Effector memory CD8-positive, alpha-beta T cell (primary cell): ENCODE results near the gene PUSL1.

Source experiments
- ATAC-seq: fragments of 150-1000 bp; cut with Tn5 transposase; replicated peaks from 2 replicates; pipeline ENCODE4 v1.10.0; 2021; ENCODE audit warnings: mild to moderate bottlenecking, moderate library complexity
- DNase-seq, 3 experiments: peaks; one replicate each; pipeline ENCODE4 v3.0.0; 2021
- H3K27ac Mint-ChIP-seq, 2 donors: one replicate each; pipeline ENCODE4 v1.8.0; 2022; ENCODE audit warnings: mild to moderate bottlenecking in 2 of 2, mixed read lengths in 2 of 2, moderate library complexity in 2 of 2
- H3K27me3 Mint-ChIP-seq, 2 donors: one replicate each; pipeline ENCODE4 v1.8.0; 2022; ENCODE audit warnings: mixed read lengths in 2 of 2
- H3K36me3 Mint-ChIP-seq: one replicate; pipeline ENCODE4 v1.8.0; 2022; ENCODE audit warnings: mild to moderate bottlenecking, moderate library complexity, mixed read lengths; ENCODE audit not compliant: insufficient read depth
- H3K4me1 Mint-ChIP-seq, 2 donors: one replicate each; pipeline ENCODE4 v1.8.0; 2022; ENCODE audit warnings: low read depth in 2 of 2, mixed read lengths in 2 of 2
- H3K4me3 Mint-ChIP-seq, 2 donors: one replicate each; pipeline ENCODE4 v1.8.0; 2022; ENCODE audit warnings: mild to moderate bottlenecking in 2 of 2, mixed read lengths in 2 of 2, moderate library complexity in 2 of 2
- H3K9me3 Mint-ChIP-seq, 2 donors: one replicate each; pipeline ENCODE4 v1.8.0; 2022; ENCODE audit warnings: mixed read lengths in 2 of 2

Gene PUSL1

DNA sequence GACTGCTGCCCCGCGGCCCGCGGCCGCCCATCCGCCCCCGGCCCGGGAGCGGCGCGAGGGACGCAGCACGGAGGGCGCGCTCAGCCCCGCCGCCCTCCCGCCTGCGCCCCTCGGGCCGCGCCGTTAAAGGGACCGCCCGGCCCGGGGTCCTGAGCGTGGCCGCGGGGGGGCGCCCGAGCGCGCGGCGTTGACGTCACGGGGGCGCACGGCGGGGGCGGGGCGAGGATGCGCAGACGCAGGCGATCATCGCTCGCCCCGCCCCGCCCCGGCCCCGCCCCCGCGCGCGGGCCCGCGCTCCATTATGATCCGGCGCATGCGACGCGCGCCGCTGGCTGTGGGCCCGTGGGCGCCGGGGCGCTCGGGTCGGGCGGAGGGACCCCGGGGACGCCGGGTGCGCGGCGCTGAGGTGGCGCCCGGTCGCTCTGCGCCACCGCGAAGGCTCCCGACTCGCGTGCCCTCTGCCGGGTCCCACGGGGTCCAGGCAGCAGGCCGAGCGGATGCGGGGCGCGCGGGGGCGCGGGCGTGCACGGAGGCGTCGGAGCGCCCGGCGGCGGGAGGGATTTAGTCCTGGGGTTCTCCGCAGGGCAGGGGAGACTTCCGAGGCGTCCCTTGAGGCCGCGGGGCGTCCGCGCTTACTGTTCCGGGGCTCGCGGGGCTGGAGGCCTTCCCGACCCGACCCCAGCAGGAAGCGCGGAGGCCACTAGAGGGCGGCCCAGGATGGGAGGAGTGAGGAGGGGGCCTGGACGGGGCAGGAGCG, 41.0 kb downstream of the PUSL1 start, which contains the start of gene DVL1:
DVL1 (minus strand) TSS at position 163 of the 757 bp plus-strand sequence. CDS start 353 bp downstream, outside the sequence.
- H3K4me3 Mint-ChIP-seq, result peak within 1 kb of the TSS; percentile 63 to 71
- ATAC-seq, result peak; percentile 82
- H3K4me1 Mint-ChIP-seq, result peaks cover 8 to 13% of the 10 kb centered on the region in 2 donors
- H3K27me3 Mint-ChIP-seq, result peaks cover 9 to 26% of the 10 kb centered on the region in 2 donors
- peak within 1 kb of the TSS in 1 of 2 donors; percentile 6 for H3K27ac Mint-ChIP-seq
- peaks cover 9% of the 10 kb centered on the region for H3K36me3 Mint-ChIP-seq
- DNase-seq, result peak; percentile 64 to 75 (median 69)
- no peaks in the 10 kb centered on the region for H3K9me3 Mint-ChIP-seq

DNA sequence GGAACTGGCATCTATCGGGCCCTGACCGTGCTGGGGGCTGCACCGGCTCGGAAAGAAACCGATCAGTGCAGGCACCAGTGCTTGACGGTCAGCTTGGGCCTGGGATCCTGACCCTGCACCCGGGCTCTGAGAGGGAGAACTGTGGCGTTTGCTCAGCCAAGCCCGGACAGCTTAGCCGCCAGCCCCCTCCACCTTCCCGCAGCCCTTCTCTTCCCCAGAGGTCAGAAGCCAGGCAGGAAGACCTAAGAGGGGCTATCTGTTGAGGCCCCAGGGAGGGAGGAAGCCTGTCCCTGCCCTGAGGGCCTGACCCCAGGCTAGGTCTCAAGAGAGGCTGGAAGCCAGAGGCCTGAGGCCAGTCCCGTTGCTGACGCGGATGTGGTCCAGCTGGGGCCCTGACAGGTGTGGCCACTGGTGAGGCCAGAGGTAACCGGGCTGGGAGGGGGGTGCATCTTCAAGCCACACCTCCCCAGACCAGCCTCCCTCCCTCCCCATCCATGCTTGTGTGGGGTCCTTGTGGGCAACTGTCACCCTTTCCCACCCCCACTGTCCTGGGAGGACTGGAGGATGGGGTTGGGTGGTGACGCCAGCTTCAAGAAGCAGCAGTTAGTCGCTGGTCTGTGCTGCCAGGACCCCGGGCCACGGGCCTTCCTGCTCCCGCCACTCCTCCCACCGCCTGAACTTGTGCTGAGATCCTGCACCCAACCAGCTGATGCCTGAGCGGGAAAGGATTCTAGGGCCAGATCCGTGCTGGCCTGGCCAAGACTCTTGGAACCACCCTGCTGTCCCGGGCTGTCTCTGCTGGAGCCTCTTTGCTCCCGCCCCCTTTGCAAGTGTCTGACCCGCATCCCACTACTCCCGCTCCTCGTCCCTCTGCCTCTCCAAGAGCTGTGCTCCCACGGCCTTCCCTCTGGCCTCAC, 43.4 kb downstream of the PUSL1 start:
- Mint-ChIP-seq H3K27me3 (peaks cover 9 to 29% of the 10 kb centered on the region in 2 donors), H3K4me1 (peaks cover 6 to 10% of the 10 kb centered on the region in 2 donors), H3K36me3 (peaks cover 9% of the 10 kb centered on the region), H3K9me3 (no peaks in the 10 kb centered on the region), H3K4me3 (peak overlapping the region; percentile 57 to 66), H3K27ac (peak overlapping the region in 1 of 2 donors; percentile 33)
- ATAC-seq (no peak), DNase-seq (no peak)

DNA sequence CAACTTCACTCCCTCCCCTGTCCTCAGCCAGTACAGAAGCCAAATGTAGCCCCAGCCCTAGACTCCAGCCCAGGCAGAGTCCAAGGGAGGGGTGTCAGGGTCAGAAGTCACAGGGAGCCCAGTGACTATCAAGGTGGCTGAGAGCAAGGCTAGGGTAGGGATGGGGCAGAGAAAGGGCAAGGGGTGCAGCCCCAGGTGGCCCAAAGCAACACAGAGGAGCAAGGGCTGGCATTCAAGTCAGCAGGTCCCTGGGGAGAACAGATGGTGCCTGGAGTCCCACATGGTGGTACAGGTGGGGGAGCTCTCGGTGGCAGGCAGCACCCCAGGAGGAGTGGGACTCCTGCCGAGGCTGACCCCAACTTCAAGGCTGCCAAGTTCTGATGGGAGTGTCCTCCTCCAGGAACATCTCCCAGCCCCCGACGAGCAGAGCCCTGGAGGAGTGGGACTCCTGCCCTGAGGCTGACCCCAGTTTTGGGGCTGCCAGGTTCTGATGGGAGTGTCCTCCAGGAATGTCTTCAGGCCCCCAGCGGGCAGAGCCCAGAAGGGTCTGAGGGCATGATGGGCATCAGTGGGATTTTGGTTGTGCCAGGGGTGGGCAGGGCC, 44.5 kb downstream of the PUSL1 start:
- Mint-ChIP-seq H3K9me3 (no peaks in the 10 kb centered on the region), H3K27me3 (peaks cover 11 to 40% of the 10 kb centered on the region in 2 donors), H3K4me3 (peak overlapping the region; percentile 57 to 66), H3K4me1 (peaks cover 0 to 3% of the 10 kb centered on the region in 2 donors), H3K36me3 (peaks cover 9% of the 10 kb centered on the region), H3K27ac (no peak overlapping the region)
- ATAC-seq, result no peak
- DNase-seq, result no peak

DNA sequence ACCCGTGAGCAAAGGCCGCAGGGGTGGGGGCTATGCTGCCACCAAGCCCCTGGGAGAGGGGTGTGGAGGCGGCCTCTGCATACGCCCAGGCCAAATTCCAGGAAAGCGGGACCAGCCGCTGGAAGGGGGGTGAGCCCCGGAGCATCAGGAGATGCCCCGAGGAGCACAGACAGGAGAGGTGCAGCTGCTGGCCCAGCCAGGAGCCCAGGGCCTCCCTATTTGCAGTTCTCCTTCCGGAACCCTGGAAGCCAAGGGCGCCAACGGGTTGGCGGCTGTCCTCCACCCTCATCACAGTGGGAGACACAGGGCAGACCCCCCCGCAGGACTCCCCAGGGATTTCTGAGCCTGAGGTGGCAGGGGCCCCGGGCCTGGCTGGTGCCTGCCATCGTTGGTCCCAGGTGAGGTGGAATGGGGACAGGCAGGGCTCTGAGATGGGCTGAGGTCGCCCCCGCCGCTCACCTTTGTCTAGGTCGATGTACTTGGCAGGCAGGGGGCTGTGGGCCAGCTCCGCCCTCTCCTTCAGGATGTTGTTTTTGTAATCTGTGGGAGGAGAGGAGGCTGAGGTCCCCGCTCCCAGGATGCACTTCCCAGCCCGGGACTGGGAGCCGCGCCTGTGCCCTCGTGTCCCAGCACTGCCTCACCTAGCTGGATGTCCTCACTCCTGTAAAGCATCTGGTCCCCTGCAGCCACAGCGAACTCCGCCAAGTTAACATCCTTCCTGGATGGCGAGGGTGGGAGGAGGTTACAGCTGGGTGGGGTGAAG, 45.2 kb downstream of the PUSL1 start:
- ATAC-seq (no peak), DNase-seq (no peak)
- peaks cover 18 to 47% of the 10 kb centered on the region in 2 donors for H3K27me3 Mint-ChIP-seq
- peaks cover 9% of the 10 kb centered on the region for H3K36me3 Mint-ChIP-seq
- peak overlapping the region; percentile 20 to 63 for H3K4me3 Mint-ChIP-seq
- no peaks in the 10 kb centered on the region for H3K9me3 Mint-ChIP-seq
- H3K27ac Mint-ChIP-seq, result no peak overlapping the region
- H3K4me1 Mint-ChIP-seq, result peaks cover 0 to 3% of the 10 kb centered on the region in 2 donors

DNA sequence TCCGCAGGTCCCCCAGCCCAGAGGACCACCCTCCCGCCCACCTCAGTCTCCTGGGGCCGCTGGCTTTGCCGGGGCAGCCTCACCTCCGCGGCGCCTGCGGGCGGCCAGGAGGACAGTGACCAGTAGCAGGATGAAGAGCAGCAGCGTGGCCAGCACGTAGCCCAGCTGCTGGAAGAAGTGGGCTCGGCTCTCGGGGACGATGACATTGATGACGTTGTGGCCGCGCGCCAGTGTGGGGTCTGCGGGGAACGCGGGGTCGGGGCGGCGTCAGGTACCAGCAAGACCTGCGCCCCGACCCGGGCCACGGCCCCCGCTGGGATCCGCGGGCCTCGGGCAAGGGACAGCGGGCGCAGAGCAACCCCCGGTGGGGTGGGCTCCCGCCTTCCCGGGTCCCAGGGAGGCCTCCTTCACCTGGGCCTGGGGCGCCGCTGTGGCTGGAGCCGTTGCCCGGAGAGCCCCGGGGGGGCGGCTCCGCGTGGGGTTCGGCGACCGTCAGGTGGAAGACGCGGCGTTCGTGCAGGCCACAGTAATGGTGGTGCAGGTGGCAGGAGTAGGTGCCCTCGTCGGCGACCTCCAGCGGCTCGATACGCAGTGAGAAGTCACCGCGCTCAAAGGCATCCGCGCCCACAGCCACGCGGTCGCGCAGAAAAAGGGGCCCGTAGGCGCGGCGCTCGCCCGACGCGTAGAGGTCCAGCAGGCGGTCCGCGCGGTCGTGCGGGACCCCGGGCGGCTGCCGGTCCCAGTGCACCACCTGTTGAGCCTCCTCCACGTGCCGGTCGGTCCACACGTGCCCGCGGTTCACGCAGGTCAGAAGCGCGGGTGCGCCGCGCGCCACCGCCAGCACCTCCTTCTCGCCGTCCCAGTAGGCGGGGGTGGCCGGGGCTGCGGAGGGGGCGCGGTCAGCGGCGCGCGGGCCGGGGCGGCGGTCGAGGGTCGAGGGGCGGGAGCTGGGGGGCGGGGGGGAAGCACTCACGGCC, 46.2 kb downstream of the PUSL1 start:
- H3K27ac Mint-ChIP-seq, result no peak overlapping the region
- peaks cover 23 to 56% of the 10 kb centered on the region in 2 donors for H3K27me3 Mint-ChIP-seq
- ATAC-seq, result peak; percentile 38
- DNase-seq, result no peak
- H3K4me1 Mint-ChIP-seq, result peaks cover 0 to 7% of the 10 kb centered on the region in 2 donors
- no peaks in the 10 kb centered on the region for H3K9me3 Mint-ChIP-seq
- peak overlapping the region; percentile 20 to 63 for H3K4me3 Mint-ChIP-seq
- H3K36me3 Mint-ChIP-seq, result peaks cover 9% of the 10 kb centered on the region

DNA sequence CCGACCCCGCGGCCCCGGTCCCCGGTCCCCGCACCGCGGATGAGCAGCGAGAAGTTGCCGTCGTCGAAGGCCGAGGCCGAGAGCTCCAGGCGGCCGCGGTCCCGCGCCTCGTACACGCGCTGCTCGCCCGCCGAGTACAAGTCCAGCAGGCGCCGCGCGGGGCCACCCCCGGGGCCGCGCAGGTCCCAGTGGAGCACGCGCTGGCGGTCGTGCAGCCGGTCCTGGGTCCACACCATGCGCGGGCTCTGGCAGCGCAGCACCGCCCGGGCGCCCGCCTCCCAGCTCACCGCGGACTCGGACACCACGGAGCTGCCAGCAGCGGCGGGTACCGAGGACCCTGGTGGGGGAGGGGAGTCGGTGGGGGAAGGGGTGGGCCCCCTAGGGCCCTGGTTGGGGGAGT, 47.0 kb downstream of the PUSL1 start:
- H3K27me3 Mint-ChIP-seq, result peaks cover 23 to 58% of the 10 kb centered on the region in 2 donors
- no peak overlapping the region for H3K27ac Mint-ChIP-seq
- peaks cover 9% of the 10 kb centered on the region for H3K36me3 Mint-ChIP-seq
- no peak for ATAC-seq
- no peak overlapping the region for H3K4me3 Mint-ChIP-seq
- DNase-seq, result no peak
- peaks cover 0 to 7% of the 10 kb centered on the region in 2 donors for H3K4me1 Mint-ChIP-seq
- no peaks in the 10 kb centered on the region for H3K9me3 Mint-ChIP-seq

DNA sequence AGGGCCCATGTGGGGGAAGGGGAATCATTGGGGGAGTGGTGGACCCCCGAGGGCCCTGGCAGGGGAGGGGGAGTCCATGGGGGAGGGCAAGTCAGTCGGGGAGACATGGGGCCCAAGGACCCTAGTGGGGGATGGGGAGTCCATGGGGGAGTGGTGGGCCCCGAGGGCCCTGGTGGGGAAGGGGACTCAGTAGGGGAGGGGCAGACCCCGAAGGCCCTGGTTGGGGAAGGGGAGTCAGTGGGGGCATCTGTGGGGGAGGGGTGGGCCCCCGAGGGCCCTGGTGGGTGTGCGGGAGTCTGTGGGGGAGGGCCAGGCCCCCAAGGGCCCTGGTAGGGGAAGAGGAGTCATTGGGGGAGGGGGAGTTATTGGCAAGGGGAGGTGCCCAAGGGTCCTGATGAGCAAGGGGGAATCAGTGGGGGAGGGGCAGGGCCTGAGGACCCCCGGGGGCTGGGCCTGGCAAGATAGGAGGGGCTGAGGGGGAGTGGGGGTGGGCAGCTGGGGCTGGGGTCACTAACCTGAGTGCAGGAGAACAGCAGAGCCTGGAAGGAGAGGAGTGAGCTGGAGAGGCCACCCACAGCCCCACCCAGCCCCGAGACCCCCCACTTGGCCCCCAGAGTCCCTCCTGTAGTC, 47.9 kb downstream of the PUSL1 start:
- Mint-ChIP-seq H3K4me1 (peaks cover 0 to 12% of the 10 kb centered on the region in 2 donors), H3K27ac (no peak overlapping the region)
- ATAC-seq, result no peak

DNA sequence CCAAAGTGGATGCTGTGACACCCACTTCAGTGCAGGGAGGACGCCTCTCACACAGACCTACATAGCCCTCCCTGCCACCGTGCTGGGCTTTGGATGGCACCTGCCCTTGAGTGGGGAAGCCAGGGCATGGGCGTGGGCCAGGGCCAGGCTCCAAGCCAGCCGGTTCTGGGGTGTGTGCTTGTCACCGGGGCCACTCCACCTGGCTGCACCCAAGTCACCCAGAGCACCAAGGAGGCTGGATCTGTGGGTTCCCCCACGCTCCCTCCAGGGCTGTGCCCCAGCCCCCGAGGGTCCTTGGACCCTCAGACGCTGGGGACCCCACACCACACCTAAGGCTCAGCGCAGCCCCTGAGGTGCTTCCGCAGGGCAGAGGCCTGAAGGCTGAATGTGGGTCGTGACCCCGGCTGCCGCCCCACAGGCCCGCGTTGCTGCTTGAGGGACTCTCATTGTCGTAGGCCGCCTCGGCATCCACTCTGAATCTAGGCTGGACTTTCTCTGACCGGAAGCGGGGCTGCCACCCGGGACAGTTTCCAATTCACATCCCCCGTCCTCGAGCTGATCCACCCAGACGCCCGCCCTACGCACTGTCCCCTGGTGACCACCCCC, 48.5 kb downstream of the PUSL1 start:
- ATAC-seq, result no peak
- Mint-ChIP-seq H3K36me3 (peaks cover 9% of the 10 kb centered on the region), H3K4me3 (no peak overlapping the region), H3K27ac (no peak overlapping the region), H3K9me3 (no peaks in the 10 kb centered on the region), H3K27me3 (peaks cover 29 to 67% of the 10 kb centered on the region in 2 donors), H3K4me1 (peaks cover 0 to 12% of the 10 kb centered on the region in 2 donors)
- no peak for DNase-seq

More for the DNA sequence above, 47.9 kb downstream of the PUSL1 start:
- H3K9me3 Mint-ChIP-seq, result no peaks in the 10 kb centered on the region
- H3K36me3 Mint-ChIP-seq, result peaks cover 9% of the 10 kb centered on the region
- peaks cover 29 to 66% of the 10 kb centered on the region in 2 donors for H3K27me3 Mint-ChIP-seq
- no peak overlapping the region for H3K4me3 Mint-ChIP-seq
- no peak for DNase-seq

DNA sequence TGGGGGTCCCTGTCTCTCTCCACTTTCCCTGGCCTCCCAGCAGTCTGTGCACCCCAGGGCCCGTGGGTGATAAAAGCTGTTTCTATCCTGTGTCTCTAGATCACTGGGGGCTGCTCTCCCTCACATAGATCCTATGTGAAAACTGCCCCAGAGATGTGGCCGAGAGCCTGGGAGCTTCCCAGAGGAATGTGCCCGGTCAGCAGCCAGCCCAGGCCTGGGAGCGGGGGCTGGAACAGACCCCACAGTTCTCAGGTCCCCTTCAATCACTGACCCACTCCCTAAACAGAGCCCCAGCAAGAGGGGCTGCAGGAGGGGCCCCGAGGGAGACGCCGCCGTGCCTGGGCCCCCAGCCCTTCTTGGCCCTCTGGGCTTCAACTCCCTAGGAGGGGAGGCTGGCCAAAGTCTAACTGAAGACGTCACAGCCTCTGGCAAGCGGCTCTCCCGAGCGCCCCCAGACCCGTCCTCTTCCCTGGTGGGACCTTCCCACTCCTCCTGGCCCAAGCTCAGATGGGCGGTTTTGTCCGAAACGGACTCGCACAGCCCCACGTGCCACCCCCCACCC, 49.6 kb downstream of the PUSL1 start:
- ATAC-seq (no peak), DNase-seq (no peak)
- Mint-ChIP-seq H3K4me3 (no peak overlapping the region), H3K27me3 (peaks cover 21 to 57% of the 10 kb centered on the region in 2 donors), H3K4me1 (peaks cover 0 to 8% of the 10 kb centered on the region in 2 donors), H3K36me3 (peaks cover 4% of the 10 kb centered on the region), H3K9me3 (no peaks in the 10 kb centered on the region), H3K27ac (no peak overlapping the region)

DNA sequence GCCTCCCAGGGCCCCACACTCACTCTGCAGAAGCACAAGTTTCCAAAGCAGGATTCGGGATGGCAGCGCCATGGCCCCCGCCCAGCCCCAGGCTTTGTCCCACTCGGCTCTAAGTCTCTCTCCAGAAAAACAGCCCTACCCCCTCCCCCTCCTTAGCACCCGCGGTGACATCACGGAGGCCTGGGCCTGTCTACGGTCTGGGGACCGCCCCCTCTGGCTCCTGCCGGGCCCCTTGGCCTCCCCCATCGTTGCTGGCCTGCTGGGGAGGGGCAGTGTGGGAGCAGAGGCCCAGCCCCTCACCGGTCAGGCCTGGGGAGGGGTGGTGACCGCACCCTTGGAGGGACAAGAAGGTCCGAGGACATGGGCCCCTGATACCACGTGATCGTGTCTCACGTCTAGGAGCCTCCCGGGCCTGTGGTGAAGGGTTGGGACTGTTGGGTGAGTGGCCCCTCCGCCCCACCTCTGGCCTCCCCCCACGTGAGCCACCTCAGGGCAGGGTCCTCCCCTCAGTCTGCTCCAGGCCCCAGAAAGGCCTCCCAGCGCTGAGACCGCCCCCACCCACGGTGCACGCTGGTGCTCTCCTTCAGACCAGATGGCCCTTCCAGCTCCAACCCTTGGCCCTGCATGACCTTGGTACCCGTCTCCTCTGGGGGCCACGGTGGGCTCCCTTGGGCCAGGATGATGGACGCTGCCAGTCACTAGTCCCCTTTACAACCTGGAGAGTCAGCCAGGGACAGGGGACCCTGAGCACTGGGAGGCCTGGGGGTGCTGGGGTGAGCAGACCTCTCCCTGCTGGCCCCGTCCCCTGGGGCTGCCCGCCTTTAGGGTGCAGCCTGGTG, 50.3 kb downstream of the PUSL1 start, which contains the start of gene MXRA8:
MXRA8 (minus strand) TSS at position 123 of the 839 bp plus-strand sequence; CDS start at position 72, 51 bp downstream.
- Mint-ChIP-seq H3K4me1 (peaks cover 0 to 8% of the 10 kb centered on the region in 2 donors), H3K27ac (no peak within 1 kb of the TSS), H3K9me3 (no peaks in the 10 kb centered on the region), H3K36me3 (peaks cover 4% of the 10 kb centered on the region), H3K27me3 (peaks cover 20 to 50% of the 10 kb centered on the region in 2 donors), H3K4me3 (no peak within 1 kb of the TSS)
- ATAC-seq (no peak), DNase-seq (no peak)
